GM03348 (cell line): ENCODE results near the gene ATL1.

Source experiments
- DNase-seq: peaks from one replicate; pipeline ENCODE4 v3.0.0; 2012; ENCODE audit warnings: low spot score

ATL1 gene

DNA sequence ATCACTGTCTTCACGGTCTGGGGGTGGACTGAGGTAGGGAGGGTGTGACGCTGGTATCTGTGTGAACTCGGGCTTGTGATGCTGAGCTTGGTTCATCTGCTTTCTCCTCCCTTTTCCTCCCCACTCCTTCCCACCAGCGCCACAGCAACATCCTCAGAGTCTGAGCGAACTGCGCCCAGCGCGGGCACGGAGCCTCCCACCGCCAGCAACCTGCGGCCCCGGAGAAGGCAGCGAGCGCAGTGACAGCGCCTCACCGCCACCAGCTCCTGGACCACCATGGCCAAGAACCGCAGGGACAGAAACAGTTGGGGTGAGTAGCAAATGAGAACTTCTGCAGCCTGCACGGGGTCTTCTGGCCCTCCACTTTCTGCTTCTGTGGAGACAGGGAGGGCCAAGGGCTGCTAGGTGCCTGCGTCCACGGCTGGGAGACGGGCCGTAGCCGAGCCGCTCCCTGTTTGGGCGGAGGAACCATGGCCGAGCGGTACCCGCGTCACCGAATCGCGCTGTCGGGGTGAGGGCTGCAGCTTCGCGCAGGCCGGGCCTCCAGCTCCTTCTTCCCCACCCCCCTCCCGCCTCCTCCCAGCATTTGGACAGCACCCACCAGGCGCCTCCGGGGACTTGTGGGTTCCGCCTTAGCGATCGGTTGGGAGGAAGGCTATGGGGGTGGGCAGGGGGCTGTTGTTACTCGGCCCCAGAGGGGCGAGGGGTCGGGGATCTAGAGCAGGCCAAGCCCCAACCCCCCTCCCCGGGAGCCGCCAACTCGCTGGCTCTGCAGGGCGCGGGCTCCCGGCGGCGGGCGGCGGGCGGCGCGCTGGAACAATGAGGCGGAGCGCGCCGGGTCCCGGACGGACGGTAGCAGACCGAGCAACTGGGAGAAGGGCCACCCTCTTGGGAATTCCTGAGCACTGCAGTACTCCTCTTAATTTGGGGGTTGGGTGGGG is at the start of gene ATL1:
Gene ATL1 (plus strand): TSS at position 156 of the 941 bp plus-strand sequence. CDS start 121 bp downstream, at position 277.
- DNase-seq, result peak; percentile 85

DNA sequence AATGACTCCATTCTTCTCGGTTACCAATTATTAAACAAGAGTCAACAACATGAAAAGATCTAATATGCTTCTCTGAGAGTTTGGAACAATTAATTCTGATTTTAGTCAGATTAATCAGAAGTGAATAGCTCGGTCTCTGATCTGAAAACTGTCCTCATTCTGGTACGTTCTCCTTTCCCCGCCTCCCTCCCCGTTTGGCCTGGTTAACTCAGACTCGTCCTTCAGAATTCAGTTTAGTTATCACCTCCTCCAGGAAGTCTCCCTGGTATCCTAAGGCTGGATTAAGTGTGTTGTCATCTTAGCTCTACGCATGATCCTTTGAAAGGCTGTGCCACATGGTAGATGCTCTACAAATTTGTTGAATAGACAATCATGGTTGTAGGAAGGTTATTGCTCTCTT is 49.8 kb upstream of the ATL1 start:
- DNase-seq, result no peak

DNA sequence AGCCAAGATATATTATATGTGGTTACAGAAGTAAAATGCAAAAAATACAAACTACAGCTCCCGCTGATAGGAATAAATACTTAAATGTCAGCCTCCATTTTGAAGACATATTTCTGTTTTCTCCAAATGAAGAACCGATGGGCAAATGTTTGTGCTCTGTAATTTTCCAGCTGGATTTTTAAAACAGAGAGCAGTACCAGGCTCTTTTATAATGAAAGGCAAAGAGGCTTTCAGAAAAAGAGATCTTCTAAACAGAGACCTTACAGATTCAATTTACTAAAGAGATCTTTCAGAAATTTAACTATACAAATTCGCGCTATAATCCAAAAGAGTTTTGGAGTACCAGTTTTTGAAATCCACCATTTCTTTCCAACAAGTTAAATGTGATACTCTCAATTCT is 47.5 kb upstream of the ATL1 start:
- no peak for DNase-seq

DNA sequence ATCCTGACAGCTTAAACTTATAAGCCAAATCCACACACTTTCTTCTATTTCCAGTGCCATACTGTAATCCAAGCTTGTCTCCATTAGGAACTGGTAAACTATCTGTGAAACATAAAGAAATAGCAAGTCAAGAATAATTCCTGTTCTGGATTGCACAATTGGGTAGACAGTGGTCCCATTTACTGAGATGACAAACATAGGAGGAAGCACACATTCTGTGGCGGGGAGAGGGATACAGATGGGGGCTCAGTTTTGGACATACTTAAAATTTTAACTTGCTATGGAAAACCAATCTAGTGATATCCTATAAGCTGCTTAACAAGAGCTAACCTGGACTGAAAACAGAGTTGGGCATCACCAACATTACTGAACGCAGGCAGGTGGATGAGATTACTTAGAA is 43.9 kb upstream of the ATL1 start:
- DNase-seq, result no peak

DNA sequence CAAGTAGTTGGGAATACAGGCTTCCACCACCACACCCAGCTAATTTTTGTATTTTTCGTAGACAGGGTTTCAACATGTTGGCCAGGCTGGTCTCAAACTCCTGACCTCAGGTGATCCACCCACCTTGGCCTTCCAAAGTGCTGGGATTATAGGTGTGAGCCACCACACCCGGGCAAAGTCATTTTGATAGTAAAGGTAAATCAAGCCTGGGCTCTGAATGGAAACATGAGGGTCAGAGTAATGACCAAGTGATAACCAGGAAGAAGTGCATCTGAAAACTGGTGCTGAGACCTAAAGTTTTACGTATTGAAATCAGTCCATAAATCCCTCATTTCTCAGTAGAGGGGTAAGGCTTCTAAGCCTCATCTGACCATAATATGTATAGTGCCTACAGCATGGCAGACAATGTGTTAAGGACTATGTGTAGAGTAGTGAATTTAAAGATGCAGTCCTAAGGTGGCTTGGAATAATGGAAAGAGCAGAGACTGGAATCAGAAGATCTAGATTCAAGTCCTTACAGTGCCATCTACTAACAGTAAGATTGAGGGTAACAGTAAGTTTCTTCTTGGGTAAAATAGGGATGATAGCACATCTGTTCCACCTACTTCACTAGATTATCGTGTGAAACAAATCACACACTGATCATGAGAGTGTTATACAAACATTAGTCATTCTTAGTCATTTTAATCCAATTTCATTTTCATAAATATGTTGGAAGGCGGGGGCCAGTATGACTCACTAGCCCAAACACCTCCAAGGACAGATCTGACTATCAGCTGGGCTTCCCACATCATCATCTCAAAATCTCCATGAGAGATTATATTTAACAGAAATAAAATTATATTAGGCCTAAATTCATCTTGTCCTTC is 38.8 kb upstream of the ATL1 start:
- peak; percentile 72 for DNase-seq

GRCh38 chr14:50521912-50522341 is 38.0 kb upstream of the ATL1 start:
- DNase-seq, result no peak

- no peak for DNase-seq
Measured at GRCh38 chr14:50523271-50524041, 36.5 kb upstream of the ATL1 start.

DNA sequence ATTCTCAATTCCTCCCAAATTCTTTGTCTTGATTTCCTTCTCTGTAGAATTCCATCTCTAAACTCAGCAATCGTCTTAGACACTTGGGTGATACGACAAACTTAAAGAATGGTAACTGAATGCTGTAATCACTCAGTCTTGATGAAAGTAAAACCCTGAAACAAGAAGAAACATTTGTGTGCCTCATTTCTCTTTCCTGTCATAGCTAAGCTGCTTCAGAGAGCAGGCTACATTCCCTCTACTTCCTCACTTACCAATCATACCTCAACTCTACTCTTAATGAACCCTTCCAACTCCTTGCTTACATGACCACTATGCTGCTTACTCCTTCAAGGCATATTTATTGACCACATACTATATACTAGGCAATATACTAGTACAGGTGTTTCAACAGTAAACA is 35.9 kb upstream of the ATL1 start:
- no peak for DNase-seq

DNA sequence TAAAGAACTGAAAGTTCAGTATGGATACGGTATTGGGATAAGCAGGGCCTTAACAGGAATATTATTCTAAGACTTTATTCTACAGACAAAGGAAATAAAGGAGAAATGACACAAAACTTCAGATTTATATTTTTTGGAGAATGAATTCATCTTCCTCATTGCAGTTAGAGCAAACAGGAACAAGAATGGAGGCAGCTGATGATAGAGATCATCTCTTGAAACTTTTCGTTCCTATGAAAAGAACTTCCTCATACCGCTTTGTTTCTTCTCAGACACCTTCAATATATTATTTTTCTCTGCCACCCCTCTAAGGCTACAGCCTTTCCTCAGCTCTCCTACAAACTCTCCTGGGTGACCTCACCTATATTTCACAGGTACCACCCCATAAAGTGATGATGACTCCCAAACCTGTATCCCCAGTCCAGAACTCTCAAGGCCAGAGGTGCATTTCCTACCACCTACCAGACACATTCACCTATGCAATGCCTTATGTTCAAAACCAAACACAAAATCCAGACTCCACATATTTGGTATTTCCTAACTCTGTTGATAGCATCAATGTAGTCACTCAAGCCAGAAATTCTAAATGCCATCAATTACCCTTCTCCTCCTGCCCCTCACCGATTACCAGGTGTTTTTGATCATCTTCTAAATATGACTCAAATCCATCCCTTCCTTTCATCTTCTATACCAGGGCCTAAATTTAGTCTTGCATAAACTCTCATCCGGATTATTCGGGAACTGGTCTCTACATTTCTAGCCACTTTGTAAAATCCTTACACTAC is 35.0 kb upstream of the ATL1 start:
- no peak for DNase-seq

DNA sequence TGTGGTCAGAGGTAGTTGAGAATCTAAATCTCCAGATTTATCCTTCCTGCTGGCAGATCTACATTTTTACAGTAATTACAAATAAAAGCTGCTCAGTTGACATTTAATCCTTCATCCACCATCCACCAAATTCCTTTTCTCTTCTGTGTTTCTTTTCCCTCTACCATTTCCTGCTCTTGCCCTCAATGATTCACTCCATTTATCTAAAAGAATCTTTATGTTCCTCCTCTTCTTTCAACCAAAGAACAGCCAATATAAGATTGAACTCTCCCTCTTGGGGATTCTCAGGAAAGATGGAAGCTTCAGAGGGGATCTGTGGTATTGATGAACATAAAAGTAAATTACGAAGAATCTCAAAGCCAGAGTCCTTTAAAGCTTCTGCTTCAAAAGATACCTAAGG is 31.9 kb upstream of the ATL1 start:
- peak; percentile 31 for DNase-seq

GRCh38 chr14:50529288-50530179 is 30.4 kb upstream of the ATL1 start:
- DNase-seq, result no peak

- DNase-seq, result peak; percentile 20
Measured at GRCh38 chr14:50530358-50530757, 29.6 kb upstream of the ATL1 start.

DNA sequence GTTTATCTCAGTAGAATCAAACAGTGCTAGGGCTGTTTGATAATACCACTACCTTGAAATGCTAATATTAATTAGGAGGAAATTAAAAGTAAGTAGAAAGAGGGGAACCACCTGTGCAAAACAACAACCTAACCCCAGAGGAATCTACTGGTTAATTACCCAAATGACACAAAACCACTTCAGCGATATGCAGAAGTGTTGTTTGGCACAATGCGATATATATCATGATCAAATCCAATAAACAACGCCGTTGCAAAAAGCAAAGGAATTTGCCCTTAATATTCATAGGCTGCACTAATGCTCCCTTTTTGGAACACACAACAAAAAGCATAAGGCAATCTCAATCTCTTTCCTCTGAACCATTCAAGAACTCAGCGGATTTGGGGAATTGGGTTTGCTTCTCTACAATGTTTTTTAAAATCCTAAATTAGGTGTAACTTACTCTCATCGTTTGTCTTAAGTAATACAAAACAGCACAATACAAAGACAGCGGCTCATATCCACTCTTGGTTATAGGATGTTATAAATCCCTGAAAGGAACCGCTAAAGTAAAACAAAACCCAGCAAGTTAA is 29.1 kb upstream of the ATL1 start:
- DNase-seq, result no peak

DNA sequence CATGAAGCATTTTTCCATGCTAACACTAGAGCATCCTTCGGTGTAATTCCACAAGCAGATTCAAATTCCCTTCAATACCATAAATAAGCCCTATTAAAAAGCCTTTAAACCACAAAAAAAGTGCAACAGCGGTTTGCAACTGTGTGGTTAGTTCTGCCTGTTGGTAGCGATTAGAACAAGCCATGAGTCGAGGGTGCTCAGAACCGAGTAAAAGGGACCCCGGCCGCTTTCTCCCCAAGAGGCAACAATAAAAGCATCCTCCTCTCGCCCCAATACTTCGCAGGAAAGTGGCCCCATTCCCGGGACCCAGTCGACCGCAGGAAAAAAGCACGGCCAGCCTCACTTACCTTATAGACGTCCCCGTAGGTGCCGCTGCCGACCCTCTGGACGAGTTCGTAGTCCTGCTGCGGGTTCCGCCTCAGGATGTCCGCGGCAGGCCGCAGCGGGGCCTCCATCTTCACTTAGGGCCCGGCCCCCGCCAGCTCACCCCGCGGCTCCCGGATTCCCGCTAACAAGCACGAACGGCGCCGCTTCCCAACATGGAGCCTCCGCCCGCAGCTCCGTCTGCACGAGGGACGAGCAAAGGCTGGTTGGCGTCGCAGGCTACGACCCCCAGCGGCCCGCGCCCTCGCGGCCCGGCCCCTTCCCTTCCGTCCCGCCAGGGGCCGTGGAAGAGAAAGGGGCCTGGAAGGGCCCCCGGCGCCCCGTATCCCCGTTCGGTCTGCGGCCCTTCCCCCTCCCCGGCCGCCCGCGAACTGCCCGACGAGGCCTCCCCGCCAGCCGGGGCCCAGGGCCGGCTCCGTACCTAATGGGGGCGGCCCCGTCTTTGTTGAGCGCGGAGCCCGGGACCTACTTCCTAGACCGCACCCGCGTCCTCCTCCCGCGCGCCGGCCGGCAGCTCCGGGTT is 28.1 kb upstream of the ATL1 start:
- DNase-seq, result peak; percentile 56

DNA sequence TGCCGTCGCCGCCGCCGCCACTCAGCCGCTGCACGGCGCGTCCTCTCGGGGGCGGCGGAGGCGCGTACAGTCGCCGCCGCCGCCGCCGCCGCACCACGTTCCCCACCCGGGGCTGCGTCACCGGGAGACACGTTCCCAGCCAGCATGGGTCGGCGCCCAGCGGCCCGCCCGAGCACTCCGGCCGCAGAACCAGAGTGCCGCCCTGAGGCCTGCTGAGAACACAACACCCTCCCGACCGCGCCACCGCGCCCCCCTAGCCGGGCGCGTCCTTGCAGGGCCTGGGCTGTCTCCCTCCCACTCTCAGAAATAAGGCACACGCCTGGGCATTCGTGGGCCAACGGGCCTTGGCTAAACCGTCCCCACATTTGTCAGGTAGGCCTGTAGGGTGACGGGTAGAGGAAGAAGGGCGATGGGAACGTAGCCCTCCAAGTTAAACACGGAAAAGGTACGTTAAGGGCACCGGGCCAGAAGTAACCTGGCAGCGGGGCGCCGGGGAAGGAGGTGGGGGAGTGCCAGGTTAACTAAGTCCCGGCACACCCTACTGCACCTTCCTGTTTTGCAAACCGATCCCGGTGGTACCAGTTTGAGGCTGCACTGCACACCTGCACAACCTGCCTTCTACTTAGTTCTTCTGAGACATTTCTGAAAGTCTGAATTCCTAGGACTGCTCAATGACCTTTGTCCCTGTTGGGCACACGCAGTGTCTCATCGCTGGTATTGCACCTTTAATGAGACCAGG is 27.3 kb upstream of the ATL1 start, which contains the start of gene MAP4K5:
Gene MAP4K5 (minus strand): TSS at position 68 of the 739 bp plus-strand sequence. CDS start 520 bp downstream, outside the sequence.
- DNase-seq, result peak; percentile 97

GRCh38 chr14:50533241-50533705 is 26.7 kb upstream of the ATL1 start:
- no peak for DNase-seq

GRCh38 chr14:50533806-50534205 is 26.1 kb upstream of the ATL1 start:
- no peak for DNase-seq

DNA sequence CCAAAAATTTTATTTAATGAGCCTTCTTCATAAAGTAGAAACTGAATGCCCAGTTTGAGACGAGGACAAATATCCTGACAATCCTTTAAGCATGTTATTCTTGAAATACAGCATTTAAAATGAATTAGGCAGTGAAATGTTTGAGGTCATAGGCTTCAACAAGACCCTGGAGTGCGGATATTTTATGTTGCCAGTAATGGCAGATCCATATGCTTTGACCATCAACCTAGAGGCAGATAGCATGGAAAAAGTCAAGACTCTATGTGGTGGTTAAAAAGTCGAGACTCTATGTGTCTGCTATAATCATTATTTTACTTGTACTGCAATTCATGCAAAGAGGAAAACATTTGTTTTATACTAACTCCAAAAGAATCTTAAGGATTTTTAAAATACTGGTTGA is 25.5 kb upstream of the ATL1 start:
- DNase-seq, result no peak
